GM21737 (cell line): ENCODE results near the gene HECW1.
"Not testable (repeated sequence)": the region's sequence is repeated elsewhere in the genome, so short reads cannot be mapped to it uniquely, and the experiment has no call there.

Experiments
- ATAC-seq: cut with Tn5 transposase; IDR thresholded peaks from one replicate; pipeline ENCODE4 v1.9.1; 2021; ENCODE audit warnings: mild to moderate bottlenecking, moderate library complexity; ENCODE audit not compliant: unreplicated experiment

The HECW1 gene

DNA sequence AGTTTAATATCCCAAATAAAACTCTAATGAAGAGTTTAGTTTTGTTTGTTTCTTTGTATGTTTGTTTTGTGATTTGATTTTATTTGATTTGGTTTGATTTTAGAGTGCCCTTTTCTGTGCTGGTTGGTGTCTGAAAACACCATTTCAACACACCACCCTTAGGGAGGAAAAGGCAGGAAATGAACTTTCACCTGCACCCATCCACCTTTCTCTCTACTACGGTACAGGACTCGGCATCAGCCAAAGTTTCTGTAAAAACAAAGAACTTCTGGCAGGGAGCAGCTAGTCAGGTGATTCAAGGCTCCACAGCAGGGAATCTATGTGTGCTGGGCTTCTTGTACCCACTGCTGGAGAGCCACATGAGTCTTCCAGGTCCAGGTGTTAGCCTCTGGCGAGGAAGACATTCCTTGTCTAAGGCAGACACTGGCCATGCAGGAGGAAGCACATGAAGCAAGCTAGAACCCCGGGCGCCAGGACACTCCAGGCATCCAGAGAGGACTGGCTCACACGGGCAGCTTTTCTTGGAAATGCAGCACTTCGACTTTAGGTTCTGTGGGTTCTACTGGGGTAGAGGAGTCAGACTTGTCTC, 448.4 kb downstream of the HECW1 start:
- ATAC-seq = no peak

DNA sequence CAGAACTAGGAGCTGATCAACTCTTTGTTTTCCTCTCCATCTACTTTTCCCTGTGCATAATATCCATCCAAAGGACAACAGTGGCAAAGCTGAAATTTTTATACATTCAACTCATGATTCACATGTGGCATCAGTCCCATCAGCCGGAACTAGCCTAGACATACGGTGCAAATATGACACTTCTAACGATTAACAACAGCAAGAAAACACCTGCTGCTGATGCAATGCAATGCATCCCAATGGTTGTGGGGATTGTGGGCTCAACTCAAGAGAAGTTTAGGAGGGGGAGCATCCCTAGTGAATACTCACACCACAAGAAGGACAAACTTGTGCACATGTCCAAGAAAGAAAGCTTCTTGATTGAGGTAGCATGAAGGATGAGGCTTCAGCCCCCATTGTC, 449.9 kb downstream of the HECW1 start:
- ATAC-seq = no peak

DNA sequence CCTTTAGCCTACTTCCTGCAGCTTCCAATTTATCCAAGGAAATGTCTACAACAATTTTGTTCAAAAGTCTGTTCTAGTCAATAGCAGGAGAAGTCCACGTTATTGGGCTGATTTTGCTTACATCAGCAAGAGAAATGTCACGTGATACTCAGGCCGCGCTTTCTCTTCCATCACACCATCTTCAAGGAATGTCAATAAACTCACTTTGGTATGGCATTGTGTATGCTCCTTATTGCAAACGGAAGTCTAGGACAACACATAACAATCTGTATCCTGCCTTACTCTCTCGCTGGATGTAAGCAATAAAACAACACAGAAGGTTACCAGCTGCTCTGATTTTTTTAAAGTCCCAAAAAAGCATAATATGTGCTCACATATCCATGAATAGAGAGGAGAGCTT, 453.3 kb downstream of the HECW1 start:
- no peak for ATAC-seq

DNA sequence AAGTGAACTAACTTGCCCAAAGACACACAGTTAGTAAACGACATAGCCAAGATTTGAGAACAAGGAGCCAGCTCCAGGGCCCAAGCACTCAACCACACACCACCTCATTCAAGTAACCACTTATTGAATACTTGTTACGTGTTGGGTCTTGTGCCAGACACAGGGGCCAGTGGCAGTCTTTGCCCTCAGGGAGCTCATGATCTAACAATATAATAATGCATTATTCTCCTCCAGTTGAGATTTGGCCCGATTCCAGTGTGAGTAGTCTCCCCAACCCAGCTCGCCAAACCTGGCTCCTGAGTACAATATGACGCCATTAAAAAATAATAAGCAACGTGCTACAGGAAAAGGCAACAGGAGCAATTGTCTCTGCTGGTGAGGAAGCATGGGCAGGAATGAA, 456.1 kb downstream of the HECW1 start:
- ATAC-seq = no peak

DNA sequence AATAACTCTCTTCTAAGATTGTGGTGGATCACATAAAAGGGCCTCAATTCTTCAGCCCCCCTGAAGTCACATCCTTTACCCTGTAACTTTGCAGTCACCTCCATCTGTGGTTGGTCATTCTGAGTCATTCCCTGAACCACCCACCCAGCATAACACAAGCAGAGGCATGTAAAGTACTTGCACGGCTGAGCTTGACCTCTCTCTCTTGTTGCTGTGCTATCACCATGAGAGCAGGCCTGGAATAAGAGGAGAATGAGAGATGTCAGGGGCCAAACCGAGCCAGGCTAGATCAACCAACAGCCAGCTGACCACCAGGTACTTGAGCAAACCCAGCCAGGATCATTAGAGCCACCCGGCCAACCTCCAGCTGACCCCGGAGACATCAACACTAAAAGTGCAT, 457.0 kb downstream of the HECW1 start:
- ATAC-seq = no peak

DNA sequence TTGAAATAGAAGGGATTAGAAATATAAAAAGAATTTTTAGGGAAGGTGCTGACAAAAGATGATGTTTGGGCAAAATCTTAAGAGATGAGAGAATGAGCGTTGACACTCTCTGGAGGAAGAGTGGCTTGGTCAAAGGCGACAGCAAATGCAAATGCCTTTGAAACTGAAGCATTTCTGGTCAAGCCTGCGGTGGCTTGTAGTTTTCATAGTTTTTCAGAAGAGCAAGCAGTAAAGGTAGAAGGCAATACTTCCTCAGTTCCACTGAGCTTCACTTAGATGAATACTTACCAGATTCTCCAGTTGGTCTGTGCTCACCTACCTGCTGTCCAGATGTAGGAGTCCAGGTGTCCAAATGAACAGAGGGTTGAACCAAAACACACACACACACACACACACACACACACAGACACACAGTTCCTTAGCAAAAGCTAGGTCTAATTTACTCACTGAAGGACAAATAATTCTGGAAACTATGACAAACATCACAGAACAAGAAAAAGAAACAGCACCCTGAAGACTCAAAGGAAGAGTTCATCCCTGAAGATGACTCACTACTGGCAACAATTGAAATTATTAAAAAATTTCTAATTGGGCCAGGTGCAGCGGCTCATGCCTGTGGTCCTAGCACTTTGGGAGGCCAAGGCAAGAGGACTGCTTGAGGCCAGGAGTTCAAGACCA, 458.4 kb downstream of the HECW1 start:
- no peak for ATAC-seq

DNA sequence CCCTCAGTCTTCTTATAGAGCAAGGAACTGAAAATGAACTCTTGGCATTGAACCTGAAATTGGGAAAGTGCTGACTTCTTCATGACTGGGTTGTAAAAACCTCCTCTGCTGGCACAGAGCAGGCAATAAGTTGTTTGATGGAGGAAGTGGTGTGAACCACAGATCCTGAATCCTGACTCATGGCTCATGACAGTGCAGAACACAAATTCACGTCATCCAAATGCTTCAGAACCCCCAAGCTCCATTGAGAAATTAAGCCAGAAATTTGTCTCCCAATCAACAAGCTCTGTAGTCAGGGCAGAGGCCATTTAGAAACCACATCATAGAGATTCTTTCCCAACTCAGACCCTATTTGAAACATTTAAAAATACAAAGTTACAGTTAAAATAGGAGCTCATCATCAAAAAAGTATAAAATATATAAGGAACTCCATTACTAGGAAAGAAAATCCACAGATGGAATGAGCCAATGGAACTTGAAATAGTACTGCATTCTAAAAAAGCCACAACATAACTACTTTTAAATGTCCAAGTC, 460.1 kb downstream of the HECW1 start:
- ATAC-seq = no peak

DNA sequence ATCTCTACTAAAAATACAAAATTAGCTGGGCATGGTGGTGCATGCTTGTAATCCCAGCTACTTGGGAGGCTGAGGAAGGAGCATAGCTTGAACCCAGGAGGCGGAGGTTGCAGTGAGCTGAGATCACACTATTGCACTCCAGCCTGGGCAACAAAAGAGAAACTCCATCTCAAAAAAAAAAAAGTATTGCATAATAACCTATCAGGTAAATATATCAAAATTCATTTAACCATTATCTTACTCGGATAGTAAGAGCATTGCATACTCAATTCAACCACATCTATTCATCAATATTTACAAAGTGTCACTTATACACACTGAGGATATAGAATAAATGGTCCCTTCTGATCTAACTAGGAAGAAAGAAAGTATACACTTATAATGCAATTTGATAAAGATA, 461.4 kb downstream of the HECW1 start:
- not testable (repeated sequence) for ATAC-seq

DNA sequence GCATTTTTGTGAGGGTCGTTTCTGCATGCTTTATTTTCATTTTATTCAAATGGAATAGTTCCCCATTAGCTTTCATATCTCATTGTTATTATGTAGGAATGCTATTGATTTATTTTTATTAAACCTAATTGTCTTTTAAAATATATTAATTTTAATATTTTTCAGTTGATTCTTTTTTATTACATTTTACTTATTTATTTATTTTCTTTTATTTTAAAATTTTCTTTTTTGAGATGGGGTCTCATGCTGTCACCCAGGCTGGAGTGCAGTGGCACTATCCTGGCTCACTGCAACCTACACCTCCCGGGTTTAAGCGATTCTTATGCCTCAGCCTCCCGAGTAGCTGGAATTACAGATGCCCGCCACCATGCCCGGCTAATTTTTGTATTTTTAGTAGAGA, 463.1 kb downstream of the HECW1 start:
- no peak for ATAC-seq

DNA sequence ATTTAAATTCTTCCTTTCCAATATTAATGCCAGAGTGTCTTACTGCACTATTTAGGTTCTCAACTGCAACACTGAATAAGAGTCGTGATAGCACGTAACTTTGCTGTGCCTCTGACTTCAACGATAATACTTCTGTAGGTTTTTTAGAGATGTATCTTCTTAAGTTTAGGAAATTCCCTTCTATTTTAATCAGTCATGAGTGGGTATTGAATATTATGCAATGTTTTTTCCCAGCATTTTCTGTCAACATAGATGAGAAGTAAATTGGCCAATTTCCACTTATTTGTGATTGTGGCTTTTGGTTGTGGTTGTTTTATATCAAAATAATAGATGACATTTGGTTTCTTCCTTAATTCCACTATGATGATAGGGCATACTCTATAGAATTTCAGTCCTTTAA, 463.8 kb downstream of the HECW1 start:
- ATAC-seq = no peak

DNA sequence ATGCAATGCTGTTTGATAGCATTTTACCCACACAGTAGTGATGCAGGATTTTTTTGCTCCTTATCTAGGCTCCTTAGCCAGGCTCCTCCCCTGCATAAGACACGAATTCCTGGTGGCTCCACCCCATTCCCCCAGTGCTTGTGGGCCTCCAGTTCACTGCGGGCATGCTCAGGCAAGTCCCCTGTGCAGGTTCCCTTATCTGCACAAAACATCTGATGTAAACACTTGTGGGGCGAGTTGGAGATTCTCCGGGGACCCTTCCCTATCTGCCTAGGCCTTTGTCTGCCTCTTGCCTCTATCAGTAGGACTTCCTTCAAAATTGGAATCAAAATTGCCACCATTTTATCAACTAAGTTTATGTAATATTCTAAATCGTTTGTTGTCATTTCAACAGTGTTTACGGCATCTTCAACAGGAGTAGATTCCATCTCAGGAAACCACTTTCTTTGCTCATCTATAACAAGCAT, 465.1 kb downstream of the HECW1 start:
- ATAC-seq = no peak

DNA sequence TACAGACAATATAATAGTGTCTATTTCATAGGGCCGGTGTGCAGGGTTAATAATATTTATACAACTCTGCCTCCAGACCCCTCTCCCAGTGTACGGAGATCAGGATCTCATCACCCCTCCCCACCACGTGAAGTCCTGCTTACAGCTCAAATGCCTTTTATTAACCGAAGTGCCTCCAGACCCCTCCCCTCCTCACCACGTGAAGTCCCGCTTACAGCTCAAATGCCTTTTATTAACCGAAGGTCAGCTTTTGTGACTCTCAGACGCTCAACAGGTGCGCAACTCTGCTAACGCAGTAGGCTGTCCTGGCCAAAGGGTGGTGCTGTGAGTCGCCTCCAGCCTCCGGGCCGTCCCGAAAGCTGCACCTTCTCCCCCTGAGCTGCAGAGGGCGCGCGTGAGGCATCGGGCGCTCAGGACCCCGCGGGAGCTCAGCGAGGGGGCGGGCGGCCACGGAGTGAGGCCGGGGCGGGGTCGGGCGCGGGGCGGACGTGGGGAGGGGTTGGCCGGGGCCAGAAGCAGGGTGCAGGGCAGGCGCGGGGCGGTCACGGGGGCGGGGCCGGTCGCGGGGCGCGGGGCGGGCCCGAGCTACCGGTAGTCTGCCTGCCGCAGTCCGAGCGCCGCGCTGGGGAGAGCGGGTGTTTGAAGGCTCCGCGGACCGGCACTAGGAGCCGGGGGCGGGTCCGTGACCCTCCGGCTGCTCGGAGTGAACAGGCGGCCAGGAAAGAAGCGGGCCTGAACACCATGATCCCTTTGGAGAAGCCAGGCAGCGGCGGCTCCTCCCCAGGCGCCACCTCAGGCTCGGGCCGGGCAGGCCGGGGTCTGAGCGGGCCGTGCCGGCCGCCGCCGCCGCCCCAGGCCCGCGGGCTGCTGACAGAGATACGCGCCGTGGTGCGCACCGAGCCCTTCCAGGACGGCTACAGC, 470.3 kb downstream of the HECW1 start, which contains the start of gene STK17A:
TSS of gene STK17A (plus strand) at position 606 of the 921 bp plus-strand sequence. CDS start at position 742, 136 bp downstream.
- ATAC-seq = peak; percentile 73

DNA sequence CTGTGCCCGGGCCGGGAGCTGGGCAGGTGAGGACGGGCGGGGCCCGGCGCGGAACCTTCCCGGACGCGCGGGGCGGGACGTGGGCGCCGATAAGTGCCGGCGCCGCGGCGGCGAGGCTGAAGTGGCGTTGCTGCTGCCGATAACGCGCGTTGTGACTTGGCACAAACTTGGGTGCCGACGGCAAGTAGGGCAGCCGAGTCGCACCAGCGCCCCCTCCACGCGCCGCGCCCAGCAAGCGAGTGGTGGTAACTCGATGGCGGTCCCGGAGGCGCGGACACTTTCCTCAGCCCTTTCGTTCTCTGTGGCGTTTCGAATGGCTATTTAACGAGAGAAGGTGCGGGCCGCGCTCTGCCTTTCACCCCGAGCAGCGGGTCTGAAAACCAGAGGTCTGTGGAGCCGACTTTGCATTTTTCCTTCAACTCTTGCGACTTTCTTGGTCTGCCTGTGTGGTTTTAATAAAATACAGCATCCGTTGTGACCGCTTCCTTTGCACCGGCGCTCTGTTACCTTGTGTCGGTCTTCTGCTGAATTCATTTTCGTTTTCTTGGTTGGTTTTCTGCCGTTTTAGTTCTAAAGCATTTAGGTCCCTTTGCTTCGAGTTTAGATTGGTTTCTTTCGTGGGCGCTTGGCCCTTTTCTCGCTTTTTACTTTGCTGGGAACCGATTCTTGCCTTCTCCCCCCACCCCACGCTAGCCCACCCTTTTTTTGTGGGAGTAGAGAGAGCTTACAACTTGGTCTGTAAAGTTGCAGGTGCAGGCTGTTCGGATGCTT, 471.2 kb downstream of the HECW1 start:
- ATAC-seq = peak; percentile 20

DNA sequence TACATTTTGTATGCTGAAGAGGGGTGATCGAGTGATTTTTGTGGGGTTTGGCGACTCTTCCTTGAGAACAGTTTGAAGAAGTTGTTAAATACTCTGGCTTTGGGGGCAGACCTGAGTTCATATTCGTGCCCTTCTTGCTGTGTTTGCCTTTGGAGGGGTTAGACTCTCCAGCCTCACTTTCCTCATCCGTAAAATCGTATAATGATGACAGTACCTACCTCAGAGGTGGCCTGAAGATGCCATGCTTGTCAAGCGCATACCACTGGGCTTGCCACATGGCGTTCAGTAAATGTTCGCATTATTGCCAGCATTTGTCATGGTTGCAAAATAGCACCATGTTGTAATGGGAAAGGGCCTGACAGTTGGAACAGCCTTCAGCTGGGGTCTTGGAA, 471.7 kb downstream of the HECW1 start:
- no peak for ATAC-seq

DNA sequence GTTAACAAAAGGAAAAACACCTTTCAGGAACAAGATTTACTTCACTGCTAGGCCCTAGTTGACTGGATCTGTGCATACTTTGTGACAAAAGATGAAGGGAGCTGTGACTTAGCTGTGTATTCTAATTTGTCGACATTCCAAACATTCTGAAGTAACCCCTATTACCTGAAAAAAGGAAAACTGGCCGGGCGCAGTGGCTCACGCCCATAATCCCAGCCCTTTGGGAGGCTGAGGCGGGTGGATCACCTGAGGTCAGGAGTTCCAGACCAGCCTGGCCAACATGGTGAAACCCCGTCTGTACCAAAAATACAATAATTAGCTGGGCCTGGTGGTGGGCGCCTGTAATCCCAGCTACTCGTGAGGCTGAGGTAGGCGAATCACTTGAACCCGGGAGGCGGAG, 472.3 kb downstream of the HECW1 start:
- not testable (repeated sequence) for ATAC-seq

DNA sequence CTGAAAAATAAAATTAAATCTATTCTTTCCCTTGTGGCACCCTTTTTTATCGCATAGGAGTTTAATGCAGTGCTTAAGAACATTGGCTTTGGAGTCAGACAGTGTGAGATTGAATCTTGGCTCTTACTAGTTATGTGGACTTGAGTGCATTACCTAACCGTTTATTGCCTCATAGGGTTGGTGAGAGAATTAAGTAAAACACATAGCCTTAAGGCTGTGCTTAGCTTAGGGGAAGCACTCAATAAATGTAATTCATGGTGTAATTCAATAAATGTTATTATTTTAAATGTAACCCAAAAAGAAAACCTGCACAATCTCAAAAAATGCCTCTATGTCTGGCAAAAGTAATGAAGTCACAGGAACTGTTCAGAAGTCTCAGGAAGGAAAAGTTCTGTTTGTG, 473.1 kb downstream of the HECW1 start:
- no peak for ATAC-seq

DNA sequence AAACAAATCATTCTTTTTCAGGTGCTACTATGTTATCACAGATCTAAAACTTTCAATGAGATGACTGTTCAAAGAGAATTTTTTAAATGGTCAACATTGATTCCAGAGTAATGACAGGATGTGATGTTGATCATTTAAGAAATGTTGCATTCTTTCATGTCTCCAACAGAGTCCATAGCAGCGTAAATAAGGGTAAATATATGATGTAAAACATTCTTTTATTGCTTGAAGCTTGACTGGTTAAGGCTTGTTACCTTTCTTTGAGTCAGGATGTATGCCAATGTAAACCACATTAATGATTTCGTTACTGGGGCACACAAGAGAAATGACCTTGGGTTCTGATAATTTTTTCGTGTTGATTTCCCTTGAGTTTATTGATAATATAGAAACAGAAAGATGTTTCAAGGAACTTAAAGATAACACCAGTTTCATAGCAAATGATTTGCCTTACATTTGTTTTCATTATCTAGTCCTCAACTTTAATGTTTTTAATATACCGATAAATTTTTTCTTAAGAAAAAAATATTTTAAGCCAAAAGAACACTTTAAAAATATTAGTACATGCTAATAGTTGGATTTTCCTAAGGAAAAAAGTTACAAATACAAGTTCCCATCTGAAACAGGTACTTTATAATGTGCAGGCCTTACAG, 473.9 kb downstream of the HECW1 start:
- ATAC-seq = no peak

DNA sequence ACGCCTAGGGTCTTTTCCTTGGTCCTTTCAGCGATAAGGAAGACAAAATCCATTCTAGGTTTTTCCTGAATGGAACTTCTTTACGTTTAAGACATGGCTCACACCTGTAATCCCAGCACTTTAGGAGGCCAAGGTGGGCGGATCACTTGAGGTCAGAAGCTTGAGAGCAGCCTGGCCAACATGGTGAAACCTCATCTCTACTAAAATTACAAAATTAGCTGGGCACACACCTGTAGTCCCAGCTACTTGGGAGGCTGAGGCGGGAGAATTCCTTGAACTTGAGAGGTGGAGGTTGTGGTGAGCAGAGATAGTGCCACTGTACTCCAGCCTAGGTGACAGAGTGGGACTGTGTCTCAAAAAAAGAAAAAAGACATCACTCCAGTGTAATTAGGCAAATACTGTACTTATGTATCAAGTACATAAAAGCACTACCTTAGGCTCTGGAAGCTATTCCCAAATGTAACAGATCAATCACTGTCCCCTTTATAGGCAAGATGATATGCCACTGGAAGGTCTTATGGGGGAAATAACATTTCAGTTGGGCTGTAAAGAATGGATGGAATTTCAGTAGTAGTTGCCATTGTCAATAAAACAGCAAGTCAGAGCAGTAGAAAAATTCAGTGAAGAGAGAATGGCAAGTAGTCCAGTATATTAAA, 476.2 kb downstream of the HECW1 start:
- no peak for ATAC-seq

DNA sequence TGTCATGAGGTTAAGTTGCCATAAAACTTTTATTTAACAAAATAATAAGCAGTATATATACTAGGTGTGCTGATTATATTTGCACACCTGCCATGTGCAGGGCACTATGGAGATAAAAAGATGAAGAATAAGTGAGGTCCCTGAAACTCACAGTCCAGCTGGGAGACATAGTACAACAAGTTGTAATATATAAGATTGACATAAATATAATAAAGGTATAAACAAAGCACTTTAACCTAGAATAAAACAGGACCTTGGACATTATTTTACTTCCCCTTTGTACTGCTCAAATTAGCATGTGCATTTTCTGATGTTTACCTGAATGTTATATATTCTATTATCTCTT, 476.7 kb downstream of the HECW1 start:
- ATAC-seq = no peak

DNA sequence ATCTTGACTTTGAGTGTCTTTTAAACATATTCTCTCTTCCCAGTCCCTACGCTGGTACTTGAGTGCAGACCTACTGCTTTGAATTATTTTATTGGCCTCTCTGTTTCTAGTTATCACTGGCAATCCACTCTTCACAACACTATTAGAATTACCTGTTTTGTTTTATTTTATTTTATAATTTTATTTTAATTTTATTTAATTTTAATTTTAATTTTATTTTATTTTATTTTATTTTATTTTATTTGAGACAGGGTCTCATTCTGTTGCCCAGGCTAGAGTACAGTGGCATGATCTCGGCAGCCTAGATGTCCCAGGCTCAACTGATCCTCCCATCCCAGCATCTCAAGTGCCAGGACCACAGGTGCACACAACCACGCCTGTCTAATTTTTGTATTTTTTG, 477.3 kb downstream of the HECW1 start:
- ATAC-seq = no peak
